Measurements from ENCODE around the gene SPINK4.

SPINK4 gene

DNA sequence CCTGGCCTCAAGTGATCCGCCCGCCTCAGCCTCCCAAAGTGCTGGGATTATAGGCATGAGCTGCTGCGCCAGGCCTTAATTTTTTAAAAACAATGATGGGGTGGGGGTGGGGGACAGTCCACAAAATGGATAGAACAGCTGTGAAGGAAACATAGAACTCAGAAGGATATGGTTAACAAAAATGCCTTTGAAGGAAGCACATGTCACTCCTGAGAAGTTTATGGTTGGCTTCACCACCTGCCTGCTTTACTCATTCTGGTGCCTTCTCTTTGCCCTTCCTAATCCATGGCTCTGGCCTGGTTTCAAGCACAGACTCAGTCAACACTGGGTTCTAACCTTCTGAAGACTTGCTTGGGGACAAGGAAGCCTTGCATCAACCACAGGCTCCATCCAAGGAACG, 14.2 kb downstream of the SPINK4 start:
- Mint-ChIP-seq H3K27ac (ENCODE audit: low read depth) (no peak overlapping the region), H3K4me1 (no peaks in the 10 kb centered on the region), H3K4me3 (no peak overlapping the region), H3K27me3 (no peaks in the 10 kb centered on the region), H3K9me3 (no peaks in the 10 kb centered on the region), H3K36me3 (ENCODE audit: insufficient read depth) (peaks cover 58% of the 10 kb centered on the region)
- ATAC-seq (replicated peaks; ENCODE audit: extremely low read depth, poor library complexity, severe bottlenecking), result no peak
- DNase-seq (ENCODE audit: low spot score in 2 of 2), result no peak

DNA sequence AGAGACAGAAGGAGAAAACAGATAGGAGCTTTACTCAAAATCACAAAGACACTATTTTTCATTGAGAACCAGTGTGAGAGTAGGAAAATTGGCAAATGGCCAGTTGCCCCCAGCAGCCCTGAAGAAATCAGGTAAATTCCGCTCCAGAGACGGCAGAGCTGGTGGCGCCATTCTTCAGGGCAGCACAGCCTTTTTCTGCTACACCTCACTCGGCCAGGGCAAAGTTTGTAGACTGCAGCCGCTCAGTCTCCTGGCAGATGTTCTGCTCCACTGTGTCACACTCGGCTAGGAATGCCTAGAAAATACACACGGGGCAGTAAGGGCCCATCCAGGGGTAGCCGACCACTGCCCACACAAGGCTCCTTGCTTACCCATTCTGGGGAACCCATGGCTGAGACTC, 15.0 kb downstream of the SPINK4 start:
- no peak overlapping the region for H3K27ac Mint-ChIP-seq (ENCODE audit: low read depth)
- ATAC-seq (replicated peaks; ENCODE audit: extremely low read depth, poor library complexity, severe bottlenecking) (no peak), DNase-seq (ENCODE audit: low spot score in 2 of 2) (no peak)
- H3K36me3 Mint-ChIP-seq (ENCODE audit: insufficient read depth), result peaks cover 65% of the 10 kb centered on the region
- H3K27me3 Mint-ChIP-seq, result no peaks in the 10 kb centered on the region
- H3K4me1 Mint-ChIP-seq, result peaks cover 5% of the 10 kb centered on the region
- no peaks in the 10 kb centered on the region for H3K9me3 Mint-ChIP-seq
- no peak overlapping the region for H3K4me3 Mint-ChIP-seq

- no peaks in the 10 kb centered on the region for H3K27me3 Mint-ChIP-seq
These were observed 15.5 kb downstream of the SPINK4 start for GRCh38 chr9:33255471-33255870.

DNA sequence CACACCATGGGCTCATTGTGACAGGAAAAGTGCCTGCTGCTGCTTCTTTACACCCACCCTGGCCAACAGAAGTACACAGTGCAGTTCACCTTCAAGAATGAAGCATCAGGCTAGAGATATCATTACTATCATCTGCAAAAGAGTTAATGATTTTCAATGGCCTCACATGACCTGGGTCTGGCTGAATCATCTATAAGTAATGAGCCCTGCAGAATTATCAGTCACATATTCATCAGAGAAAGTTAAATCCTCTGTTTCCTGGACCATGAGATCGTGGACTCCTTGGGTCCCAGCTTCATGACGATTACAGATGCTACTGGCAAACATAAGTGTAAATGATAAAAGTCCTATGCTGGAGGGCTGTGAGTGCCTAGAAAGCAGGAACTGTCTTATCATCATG, 16.3 kb downstream of the SPINK4 start:
- ATAC-seq (replicated peaks; ENCODE audit: extremely low read depth, poor library complexity, severe bottlenecking) (no peak), DNase-seq (ENCODE audit: low spot score in 2 of 2) (no peak)
- H3K27me3 Mint-ChIP-seq, result no peaks in the 10 kb centered on the region
- peaks cover 5% of the 10 kb centered on the region for H3K4me1 Mint-ChIP-seq
- no peaks in the 10 kb centered on the region for H3K9me3 Mint-ChIP-seq
- H3K4me3 Mint-ChIP-seq, result no peak overlapping the region
- H3K27ac Mint-ChIP-seq (ENCODE audit: low read depth), result no peak overlapping the region
- peaks cover 74% of the 10 kb centered on the region for H3K36me3 Mint-ChIP-seq (ENCODE audit: insufficient read depth)

More at GRCh38 chr9:33255471-33255870, 15.5 kb downstream of the SPINK4 start:
- Mint-ChIP-seq H3K4me1 (peaks cover 5% of the 10 kb centered on the region), H3K4me3 (no peak overlapping the region), H3K27ac (ENCODE audit: low read depth) (no peak overlapping the region), H3K9me3 (no peaks in the 10 kb centered on the region), H3K36me3 (ENCODE audit: insufficient read depth) (peaks cover 68% of the 10 kb centered on the region)
- no peak for ATAC-seq (replicated peaks; ENCODE audit: extremely low read depth, poor library complexity, severe bottlenecking)
- no peak for DNase-seq (ENCODE audit: low spot score in 2 of 2)

DNA sequence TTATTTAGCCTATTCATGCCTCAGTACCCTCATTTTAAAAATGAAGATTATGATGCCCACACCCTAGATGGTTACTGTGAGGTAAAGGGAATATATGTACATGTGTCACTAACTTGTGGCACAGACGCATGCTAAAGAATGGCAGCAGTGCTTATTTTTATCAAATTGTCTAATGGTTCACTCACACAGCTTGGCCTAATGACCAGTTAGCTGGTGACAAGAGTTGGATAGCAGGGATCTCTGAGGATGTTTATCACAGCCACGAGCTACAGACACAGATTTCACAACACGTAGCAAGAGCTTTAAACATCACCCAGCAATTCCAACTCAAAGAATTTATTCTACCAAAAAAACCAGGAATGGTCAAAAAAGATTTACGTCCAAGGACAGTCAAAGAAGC, 17.3 kb downstream of the SPINK4 start:
- DNase-seq (ENCODE audit: low spot score in 2 of 2) (no peak), ATAC-seq (replicated peaks; ENCODE audit: extremely low read depth, poor library complexity, severe bottlenecking) (no peak)
- H3K27me3 Mint-ChIP-seq, result no peaks in the 10 kb centered on the region
- no peaks in the 10 kb centered on the region for H3K9me3 Mint-ChIP-seq
- H3K4me3 Mint-ChIP-seq, result no peak overlapping the region
- peaks cover 5% of the 10 kb centered on the region for H3K4me1 Mint-ChIP-seq
- no peak overlapping the region for H3K27ac Mint-ChIP-seq (ENCODE audit: low read depth)
- peaks cover 79% of the 10 kb centered on the region for H3K36me3 Mint-ChIP-seq (ENCODE audit: insufficient read depth)

DNA sequence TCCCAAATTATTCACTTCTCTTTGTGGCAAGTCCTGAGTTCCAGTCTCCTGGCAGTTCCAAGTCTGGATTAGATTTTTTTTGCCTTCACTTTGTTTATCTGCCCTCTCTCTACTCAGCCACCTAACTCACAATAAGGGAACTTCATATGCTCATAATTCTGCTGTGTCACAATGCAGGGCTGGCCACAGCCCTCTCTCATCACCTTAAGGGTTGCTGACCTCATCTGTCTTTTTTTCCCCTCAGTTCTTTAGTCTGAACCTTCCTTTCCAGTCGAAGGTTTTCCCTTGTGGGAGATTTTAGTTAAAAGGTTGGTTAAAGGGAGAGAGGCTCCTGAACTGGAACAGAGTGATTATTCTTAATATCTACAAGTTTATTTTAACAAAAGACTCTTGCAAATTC, 20.4 kb downstream of the SPINK4 start:
- Mint-ChIP-seq H3K4me1 (peaks cover 26% of the 10 kb centered on the region), H3K27me3 (no peaks in the 10 kb centered on the region), H3K27ac (ENCODE audit: low read depth) (no peak overlapping the region), H3K36me3 (ENCODE audit: insufficient read depth) (peaks cover 65% of the 10 kb centered on the region), H3K9me3 (no peaks in the 10 kb centered on the region), H3K4me3 (no peak overlapping the region)
- DNase-seq (ENCODE audit: low spot score in 2 of 2) (no peak), ATAC-seq (replicated peaks; ENCODE audit: extremely low read depth, poor library complexity, severe bottlenecking) (no peak)

- Mint-ChIP-seq H3K4me1 (peaks cover 47% of the 10 kb centered on the region), H3K27ac (ENCODE audit: low read depth) (peak overlapping the region; percentile 91), H3K4me3 (peak overlapping the region; percentile 80), H3K9me3 (no peaks in the 10 kb centered on the region), H3K36me3 (ENCODE audit: insufficient read depth) (peaks cover 53% of the 10 kb centered on the region), H3K27me3 (no peaks in the 10 kb centered on the region)
- no peak for ATAC-seq (replicated peaks; ENCODE audit: extremely low read depth, poor library complexity, severe bottlenecking)
- DNase-seq (ENCODE audit: low spot score in 2 of 2), result no peak
These were observed 23.4 kb downstream of the SPINK4 start for GRCh38 chr9:33263131-33264002.

DNA sequence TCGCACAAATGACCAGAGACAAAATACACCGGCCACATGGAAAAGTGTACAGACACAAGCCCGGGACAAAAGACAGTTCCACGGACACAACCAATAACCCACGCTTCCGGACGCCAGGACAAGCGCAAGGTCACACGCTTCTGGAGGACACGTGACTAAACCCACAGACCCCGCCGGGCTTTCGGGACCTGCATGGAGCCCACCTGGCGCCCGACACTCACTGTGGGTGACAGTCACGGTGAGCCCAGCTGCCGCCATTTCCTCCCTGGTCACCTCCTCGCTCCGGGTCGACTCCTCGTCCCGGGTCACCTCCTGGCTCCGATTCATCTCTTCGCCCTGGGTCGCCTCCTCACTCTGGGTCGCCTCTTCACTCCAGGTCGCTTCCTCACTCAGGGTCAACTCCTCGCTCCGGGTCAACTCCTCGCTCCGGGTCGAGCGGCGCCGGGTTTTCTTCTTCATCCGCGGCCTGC, 24.1 kb downstream of the SPINK4 start:
- Mint-ChIP-seq H3K36me3 (ENCODE audit: insufficient read depth) (peaks cover 47% of the 10 kb centered on the region), H3K27ac (ENCODE audit: low read depth) (peak overlapping the region; percentile 91), H3K9me3 (no peaks in the 10 kb centered on the region), H3K27me3 (no peaks in the 10 kb centered on the region), H3K4me1 (peaks cover 47% of the 10 kb centered on the region), H3K4me3 (peak overlapping the region; percentile 80)
- DNase-seq (ENCODE audit: low spot score in 2 of 2), result no peak
- ATAC-seq (replicated peaks; ENCODE audit: extremely low read depth, poor library complexity, severe bottlenecking), result peak; percentile 1

DNA sequence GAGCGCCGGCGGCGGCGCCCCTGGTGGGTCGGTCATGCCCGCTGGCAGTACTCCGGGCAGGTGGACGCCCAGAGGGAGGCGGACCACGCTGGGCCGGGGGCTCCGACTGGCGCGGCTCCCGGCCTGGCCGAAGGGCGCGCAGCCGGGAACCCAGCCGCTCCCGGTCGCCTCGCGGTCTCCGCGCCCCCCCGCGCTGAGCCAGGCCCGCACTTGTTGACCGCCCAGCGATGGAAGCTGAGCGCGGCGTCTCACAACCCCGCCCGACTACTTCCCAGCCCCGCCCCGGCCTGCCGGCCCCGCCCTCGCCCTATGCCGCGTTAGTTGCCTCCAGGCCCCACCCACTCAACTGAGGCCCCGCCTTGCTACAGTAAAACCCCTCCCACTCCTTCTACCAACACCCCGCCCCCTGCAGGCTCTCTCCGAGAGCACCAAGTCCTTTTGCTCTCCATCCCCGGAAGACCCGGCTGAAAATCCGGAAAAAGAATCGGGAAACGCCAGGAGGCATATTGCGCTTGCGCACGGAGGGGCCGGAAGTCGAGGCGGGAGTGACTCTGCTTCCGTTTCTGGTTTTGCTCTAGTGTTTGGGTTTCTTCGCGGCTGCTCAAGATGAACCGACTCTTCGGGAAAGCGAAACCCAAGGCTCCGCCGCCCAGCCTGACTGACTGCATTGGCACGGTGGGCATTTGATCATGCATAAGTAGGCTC, 24.7 kb downstream of the SPINK4 start, which contains the start of the genes BAG1 and CHMP5:
Gene BAG1, minus strand, starts transcription at position 236 of the 705 bp plus-strand sequence.
Gene CHMP5, plus strand, starts transcription at position 577 of the 705 bp plus-strand sequence. Its CDS starts 30 bp downstream, at position 607.
- peaks cover 46% of the 10 kb centered on the region for H3K36me3 Mint-ChIP-seq (ENCODE audit: insufficient read depth)
- H3K27me3 Mint-ChIP-seq, result no peaks in the 10 kb centered on the region
- peak; percentile 88 for ATAC-seq (replicated peaks; ENCODE audit: extremely low read depth, poor library complexity, severe bottlenecking)
- no peaks in the 10 kb centered on the region for H3K9me3 Mint-ChIP-seq
- peak within 1 kb of the TSS; percentile 80 for H3K4me3 Mint-ChIP-seq
- H3K4me1 Mint-ChIP-seq, result peaks cover 44% of the 10 kb centered on the region
- H3K27ac Mint-ChIP-seq (ENCODE audit: low read depth), result peak within 1 kb of the TSS; percentile 91
- DNase-seq (ENCODE audit: low spot score in 2 of 2), result peak; percentile 99 to 100

GRCh38 chr9:33265211-33265865, 25.4 kb downstream of the SPINK4 start:
- ATAC-seq (replicated peaks; ENCODE audit: extremely low read depth, poor library complexity, severe bottlenecking) (no peak), DNase-seq (ENCODE audit: low spot score in 2 of 2) (no peak)
- Mint-ChIP-seq H3K4me1 (peaks cover 42% of the 10 kb centered on the region), H3K27ac (ENCODE audit: low read depth) (peak overlapping the region; percentile 91), H3K27me3 (no peaks in the 10 kb centered on the region), H3K36me3 (ENCODE audit: insufficient read depth) (peaks cover 46% of the 10 kb centered on the region), H3K4me3 (peak overlapping the region; percentile 80), H3K9me3 (no peaks in the 10 kb centered on the region)

- ATAC-seq (replicated peaks; ENCODE audit: extremely low read depth, poor library complexity, severe bottlenecking), result no peak
- H3K4me1 Mint-ChIP-seq, result peaks cover 46% of the 10 kb centered on the region
These were observed 27.3 kb downstream of the SPINK4 start for GRCh38 chr9:33267151-33267767.

DNA sequence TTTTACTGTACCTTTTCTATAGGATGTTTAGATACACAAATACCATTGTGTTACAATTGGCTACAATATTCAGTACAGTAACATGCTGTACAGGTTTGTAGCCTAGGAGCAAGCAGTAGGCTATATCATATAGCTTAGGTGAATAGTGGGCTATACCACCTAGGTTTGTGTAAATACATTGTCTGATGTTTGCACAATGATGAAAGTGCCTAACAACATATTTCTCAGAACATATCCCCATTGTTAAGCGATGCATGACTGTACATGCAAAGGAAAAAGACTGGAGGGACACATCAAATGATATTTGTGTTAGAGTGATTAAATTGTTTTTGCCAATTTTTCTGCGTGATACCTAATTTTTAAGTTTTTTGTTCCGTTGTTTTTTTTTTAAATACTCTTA, 30.2 kb downstream of the SPINK4 start:
- H3K27me3 Mint-ChIP-seq, result no peaks in the 10 kb centered on the region
- DNase-seq (ENCODE audit: low spot score in 2 of 2) (no peak), ATAC-seq (replicated peaks; ENCODE audit: extremely low read depth, poor library complexity, severe bottlenecking) (no peak)
- H3K36me3 Mint-ChIP-seq (ENCODE audit: insufficient read depth), result peaks cover 60% of the 10 kb centered on the region
- H3K4me1 Mint-ChIP-seq, result peaks cover 35% of the 10 kb centered on the region
- no peak overlapping the region for H3K4me3 Mint-ChIP-seq
- no peak overlapping the region for H3K27ac Mint-ChIP-seq (ENCODE audit: low read depth)
- H3K9me3 Mint-ChIP-seq, result no peaks in the 10 kb centered on the region

More at GRCh38 chr9:33267151-33267767, 27.3 kb downstream of the SPINK4 start:
- H3K27me3 Mint-ChIP-seq, result no peaks in the 10 kb centered on the region
- no peaks in the 10 kb centered on the region for H3K9me3 Mint-ChIP-seq
- peaks cover 52% of the 10 kb centered on the region for H3K36me3 Mint-ChIP-seq (ENCODE audit: insufficient read depth)
- H3K27ac Mint-ChIP-seq (ENCODE audit: low read depth), result peak overlapping the region; percentile 91
- no peak overlapping the region for H3K4me3 Mint-ChIP-seq
- no peak for DNase-seq (ENCODE audit: low spot score in 2 of 2)

Measured in central memory CD8-positive, alpha-beta T cell (primary cell).